Erythroblast (primary cell): ENCODE results near the gene GNG2.

ENCODE experiments used
- GATA1 ChIP-seq: IDR thresholded peaks from 2 replicates; pipeline ENCODE4 v1.6.1; 2011; ENCODE audit warnings: low read depth, mild to moderate bottlenecking, control low read depth, low read length, moderate library complexity
- POLR2A ChIP-seq: IDR thresholded peaks from 2 replicates; pipeline ENCODE4 v1.6.1; 2011; ENCODE audit warnings: mild to moderate bottlenecking, low read length

DNA sequence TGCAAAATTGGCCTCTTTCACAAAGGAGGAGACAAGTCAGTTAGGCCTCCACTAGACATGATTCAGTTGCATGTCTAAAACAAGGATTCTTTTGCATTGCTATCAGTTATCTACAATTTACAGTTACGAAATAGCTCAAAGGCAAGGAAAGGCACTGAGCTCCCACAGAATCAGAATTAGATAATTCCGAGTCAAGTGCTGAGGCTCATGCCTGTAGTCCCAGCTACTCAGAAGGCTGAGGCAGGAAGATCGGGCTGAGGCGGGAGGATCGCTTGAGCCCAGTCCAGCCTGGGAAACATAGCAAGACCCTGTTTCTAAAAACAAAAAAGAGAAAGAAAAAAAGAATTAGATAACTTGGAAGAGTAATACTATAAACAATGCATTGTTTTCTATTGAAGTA, 116.7 kb downstream of the GNG2 start:
- TF ChIP-seq POLR2A (no peak), GATA1 (no peak)
